ENCODE measurements around the gene TMEM205. TPM values are rescaled to one million over a fixed set of nuclear protein-coding genes. Genes with fewer than 3 reads are reported as not detected.
"Not testable (repeated sequence)": the region's sequence is repeated elsewhere in the genome, so short reads cannot be mapped to it uniquely, and the experiment has no call there.

The TMEM205 gene
- total RNA-seq, 1 experiment from 2014 or later, result 54.9 TPM

DNA sequence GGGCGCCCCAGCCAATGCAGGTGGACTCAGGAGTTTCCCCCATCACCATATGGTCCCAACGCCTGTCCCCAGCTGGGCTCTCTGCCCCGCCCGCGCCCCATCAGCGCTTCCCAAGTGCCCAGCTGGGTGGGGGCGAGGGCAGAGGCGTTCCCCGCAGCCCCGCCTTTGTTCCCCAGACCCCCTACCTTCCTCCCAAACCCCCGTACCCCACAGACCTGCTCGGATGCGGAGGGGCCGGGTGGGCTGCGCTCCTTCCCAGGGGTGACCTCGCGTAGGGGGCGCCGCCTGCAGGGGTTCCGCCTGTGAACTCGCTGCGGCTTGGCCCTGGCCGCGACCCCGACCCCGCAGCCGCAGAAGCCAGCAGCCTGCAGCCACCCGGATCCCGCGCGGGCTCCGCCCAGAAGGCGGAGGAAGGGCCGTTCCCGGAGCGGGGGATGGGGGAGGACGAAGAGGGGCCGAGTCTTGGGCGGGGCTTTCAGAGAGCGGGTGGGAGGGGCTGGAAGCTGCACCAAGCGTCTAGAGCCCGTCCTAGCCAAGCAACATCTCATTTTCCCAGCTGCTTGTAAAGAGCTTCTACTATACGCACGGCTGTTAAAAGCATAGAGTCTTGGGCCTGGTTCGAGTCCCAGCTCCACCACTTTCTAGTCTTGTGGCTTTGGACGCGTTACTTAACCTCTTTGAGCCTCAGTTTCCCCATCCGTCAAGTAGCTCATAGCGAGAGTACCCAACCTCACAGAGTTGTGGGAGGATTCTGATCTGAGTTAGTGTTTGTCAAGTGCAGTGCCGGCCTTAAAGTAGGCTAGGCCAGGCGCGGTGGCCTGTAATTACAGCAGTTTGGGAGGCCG is 6.6 kb downstream of the TMEM205 start, which contains the start of gene RAB3D:
Gene RAB3D (minus strand): TSS at position 404 of the 845 bp plus-strand sequence. CDS start 2,258 bp downstream, outside the sequence.
- peak; percentile 41 for DNase-seq (ENCODE audit: low spot score)

DNA sequence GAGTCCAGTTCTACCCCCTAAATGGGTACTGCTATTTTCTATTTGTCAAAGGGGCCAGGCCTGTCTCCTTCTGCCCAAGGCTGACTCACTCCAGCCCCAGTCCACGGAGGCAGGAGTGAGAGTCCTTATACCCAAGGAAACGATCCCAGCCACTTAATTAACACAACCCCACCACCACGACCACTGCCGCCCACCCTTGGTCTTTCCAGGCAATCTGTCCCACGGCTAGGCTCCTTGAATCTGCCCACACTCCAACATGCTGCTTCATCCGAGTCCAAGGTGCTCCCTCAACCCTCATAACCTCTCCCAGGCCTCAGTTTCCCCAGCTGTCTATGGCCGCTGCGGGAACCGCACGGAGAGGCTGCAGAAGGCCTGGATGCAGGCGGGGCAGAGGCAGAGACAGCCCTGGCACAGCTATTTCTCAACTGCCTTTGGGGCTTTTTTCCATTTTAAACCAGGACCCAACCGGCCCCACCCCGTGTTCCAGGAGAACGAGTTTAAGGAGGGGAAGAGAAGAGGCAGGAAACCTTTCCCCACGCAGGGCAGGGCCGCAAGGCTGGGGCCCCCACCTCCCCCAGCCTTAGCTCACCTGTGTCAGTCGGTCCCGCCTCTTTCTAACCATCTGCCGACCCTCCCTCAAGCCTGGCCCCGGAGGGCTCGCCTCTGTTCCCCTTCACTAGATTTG is 7.4 kb downstream of the TMEM205 start:
- DNase-seq (ENCODE audit: low spot score), result no peak

- DNase-seq (ENCODE audit: low spot score), result no peak
Observed at GRCh38 chr19:11338121-11338520, 7.9 kb downstream of the TMEM205 start.

DNA sequence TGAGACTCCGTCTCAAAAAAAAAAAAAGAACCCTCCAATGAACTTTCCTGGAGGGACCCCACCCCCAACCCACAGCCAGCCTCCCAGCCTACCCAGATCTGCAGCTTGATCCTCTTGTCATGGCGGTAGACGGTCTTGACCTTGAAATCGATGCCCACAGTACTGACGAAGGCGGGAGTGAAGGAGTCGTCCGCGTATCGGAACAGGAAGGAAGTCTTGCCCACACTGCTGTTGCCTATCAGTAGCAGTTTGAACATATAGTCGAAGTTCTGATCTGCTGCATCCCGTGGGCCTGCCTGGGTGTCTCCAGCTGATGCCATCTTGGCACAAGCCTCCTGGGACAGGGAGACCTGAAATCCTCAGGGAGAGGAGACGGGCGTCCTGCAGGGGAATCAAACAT is 9.0 kb downstream of the TMEM205 start:
- DNase-seq (ENCODE audit: low spot score), result no peak

- DNase-seq (ENCODE audit: low spot score), result no peak
Observed at GRCh38 chr19:11335449-11336146, 10.5 kb downstream of the TMEM205 start.

DNA sequence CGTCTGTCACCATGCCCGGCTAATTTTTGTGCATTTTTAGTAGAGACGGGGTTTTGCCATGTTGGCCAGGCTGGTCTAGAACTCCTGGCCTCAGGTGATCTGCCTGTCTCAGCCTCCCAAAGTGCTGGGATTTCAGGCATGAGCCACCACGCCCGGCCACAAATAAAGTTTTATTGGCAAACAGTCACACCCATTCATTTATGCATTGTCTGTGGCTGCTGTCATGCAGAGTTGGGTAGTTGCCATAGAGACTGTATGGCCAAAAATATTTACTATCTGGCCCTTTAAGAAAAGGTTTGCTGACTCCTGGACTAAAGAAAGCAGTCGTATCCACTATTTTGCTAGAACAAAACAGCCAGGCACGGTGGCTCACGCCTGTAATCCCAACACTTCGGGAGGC is 12.2 kb downstream of the TMEM205 start:
- DNase-seq (ENCODE audit: low spot score), result peak; percentile 35

- no peak for DNase-seq (ENCODE audit: low spot score)
Observed at GRCh38 chr19:11332822-11333221, 13.2 kb downstream of the TMEM205 start.

- DNase-seq (ENCODE audit: low spot score), result no peak
Observed at GRCh38 chr19:11331502-11331901, 14.6 kb downstream of the TMEM205 start.

DNA sequence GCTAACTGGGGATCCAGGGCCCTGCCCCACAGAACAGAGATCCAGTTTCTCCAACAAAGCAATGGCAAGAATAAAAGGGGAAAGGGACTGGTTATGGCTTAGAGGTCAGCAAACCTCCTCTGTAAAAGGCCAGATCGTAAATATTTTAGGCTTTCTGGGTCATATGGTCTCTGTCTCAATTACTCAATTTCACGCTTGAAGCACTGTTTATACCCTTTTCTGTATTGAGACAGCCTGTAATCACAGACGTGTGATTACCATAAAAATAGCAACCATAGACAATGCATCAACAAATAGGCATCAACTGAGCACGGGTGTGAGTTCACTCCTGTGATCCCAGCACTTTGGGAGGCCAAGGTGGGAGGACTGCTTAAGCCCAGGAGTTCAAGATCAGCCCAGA is 15.9 kb downstream of the TMEM205 start:
- no peak for DNase-seq (ENCODE audit: low spot score)

DNA sequence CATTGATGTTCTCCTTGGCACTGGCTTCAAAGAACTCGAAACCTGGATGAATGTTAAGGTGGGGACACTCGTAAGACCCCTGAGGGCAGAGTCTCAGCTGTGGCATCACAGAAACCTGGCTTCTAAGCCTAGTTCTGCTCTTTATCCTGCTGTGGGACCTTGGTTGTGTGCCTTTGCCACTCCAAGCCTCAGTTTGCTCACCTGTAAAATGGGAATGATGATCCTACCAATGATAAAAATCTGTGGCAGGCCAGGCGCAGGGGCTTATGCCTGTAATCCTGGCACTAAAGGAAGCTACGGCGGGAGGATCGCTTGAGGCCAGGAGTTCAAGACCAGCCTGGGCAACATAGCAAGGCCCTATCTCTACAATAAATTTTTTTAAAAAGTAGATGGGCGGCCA is 20.5 kb downstream of the TMEM205 start:
- no peak for DNase-seq (ENCODE audit: low spot score)

DNA sequence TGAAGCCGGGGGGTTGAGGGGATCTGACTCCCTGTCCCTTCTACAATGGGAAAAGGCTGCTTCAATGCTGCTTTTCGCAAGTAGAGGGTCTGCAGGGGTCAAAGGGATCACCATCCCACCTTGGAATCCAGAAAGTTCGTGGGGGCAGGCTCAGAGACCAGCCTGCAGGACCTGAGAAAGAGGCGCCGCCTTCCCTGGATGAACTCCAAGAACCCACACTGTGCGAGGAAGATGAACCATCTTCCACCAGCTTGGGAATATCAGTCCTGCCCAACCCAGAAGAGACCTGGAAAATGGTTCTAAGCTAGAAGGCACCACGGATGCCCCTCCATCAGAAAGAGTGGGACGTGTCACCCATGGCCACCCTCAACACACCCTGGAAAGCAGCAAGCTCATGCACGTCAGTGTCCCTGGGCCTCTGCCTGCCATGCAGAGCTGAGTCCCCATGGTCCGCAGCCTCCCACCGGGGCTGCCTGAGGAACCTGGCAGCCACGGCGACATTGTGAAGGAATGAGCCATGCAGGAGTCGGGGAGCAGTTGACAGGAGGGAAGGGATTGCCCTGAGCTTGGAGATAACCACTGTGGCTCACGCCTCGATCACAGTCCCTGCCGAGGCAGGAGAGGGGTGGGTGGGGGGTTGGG is 21.2 kb downstream of the TMEM205 start:
- no peak for DNase-seq (ENCODE audit: low spot score)

DNA sequence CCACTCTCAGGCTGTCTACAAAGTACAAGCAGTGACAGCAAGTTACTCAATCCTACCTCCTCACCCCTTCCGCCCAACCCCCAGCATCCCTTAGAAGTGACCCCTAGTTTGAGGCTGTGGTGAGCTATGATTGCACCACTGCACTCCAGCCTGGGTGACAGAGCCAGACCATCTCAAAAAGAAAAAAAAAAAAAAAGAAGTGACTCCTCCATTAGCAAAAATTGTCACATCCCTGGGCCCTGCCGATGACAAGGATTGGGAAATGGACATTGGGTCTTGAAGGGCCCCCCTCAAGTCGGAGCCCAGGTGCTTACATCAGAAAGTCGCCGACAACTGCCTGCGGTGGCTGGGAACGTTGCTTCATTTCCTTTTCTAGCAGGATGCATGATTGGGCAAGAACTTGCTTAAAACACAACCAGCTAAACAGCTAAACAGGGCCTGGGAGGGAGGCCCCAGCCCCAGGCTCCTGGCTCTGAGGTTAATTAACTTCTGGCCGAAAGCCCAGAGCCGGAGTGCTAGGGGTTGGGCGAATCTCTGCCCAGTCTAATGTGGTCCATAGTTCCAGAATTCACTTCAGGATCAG is 21.9 kb downstream of the TMEM205 start:
- DNase-seq (ENCODE audit: low spot score), result peak; percentile 91

- no peak for DNase-seq (ENCODE audit: low spot score)
Observed at GRCh38 chr19:11323601-11324078, 22.4 kb downstream of the TMEM205 start.

DNA sequence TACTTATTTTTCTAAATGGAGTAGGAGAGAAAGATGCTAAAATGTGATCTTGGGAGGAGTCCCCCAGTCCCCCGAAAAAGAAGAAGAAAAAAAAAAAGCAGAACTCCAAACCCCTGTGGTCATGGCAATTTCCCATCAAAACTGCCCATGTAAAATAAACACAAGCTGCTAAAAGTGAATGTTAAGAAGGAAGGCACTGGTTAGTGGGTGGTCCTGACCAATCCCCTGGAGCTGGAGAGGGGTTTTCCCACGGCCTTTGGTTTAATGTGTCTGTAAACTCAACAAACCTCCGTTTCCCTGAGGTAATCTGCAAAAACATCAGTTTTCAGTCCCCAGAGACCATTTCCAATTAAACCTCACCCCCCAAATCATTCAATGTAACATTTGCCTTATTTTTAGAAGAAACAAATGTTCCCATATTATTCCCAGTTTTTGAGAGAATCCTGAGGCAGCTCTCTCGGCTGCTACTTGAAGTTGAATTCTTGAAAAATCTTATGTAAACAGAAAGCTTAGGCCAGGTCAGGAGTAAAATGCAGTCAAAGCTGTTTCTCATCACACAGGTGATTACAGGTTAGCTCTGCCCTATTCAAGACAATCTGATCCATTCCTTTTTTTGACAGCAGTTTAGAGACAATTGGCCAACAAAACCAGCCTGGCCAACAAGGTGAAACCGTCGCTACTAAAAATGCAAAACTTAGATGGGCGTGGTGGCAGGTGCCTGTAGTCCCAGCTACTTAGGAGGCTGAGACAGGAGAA is 23.6 kb downstream of the TMEM205 start:
- no peak for DNase-seq (ENCODE audit: low spot score)

GRCh38 chr19:11321191-11322126 is 24.6 kb downstream of the TMEM205 start:
- DNase-seq (ENCODE audit: low spot score), result no peak

DNA sequence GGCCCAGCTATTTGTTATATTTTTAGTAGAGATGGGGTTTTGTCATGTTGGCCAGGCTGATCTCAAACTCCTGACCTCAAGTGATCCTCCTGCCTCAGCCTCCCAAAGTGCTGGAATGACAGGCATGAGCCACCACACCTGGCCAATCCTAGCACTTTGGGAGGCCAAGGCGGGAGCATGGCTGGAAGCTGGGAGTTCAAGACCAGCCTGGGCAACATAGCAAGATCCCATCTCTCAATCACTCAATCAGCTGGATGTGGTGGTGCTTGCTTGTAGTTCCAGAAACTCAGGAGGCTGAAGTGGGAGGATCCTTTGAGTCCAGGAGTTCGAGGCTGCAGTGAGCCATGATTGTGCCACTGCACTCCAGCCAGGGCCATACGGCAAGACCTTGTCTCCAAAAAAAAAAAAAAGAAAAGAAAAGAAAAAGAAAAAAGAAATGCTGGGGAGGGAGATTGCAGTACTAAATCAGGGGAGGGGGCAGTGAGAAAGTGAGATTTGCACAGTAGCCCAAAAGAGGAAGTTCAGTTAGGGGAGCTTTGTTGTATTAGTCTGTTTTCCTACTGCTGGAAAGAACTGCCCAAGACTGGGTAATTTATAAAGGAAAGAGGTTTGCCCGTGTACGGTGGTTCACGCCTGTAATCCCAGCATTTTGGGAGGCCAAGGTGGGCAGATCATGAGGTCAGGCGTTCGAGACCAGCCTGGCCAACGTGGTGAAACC is 25.6 kb downstream of the TMEM205 start:
- not testable (repeated sequence) for DNase-seq (ENCODE audit: low spot score)

- no peak for DNase-seq (ENCODE audit: low spot score)
Observed at GRCh38 chr19:11306337-11306736, 39.7 kb downstream of the TMEM205 start.

DNA sequence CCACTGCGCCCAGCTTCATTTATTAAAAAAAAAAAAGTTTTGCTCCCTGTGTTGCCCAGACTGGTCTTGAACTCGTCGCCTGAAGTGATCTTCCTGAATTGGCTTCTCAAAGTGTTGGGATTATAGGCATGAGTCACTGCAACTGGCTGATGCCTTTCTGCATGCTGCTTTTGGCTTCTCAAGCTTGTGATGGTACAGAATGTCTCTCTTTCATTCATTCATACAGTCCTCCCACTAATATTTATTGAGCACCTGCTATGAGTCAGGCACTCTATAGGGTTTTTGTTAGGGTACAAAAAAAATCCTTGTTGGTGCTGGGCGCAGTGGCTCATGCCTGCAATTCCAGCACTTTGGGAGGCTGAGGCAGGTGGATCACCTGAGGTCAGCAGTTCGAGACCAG is 41.1 kb downstream of the TMEM205 start:
- no peak for DNase-seq (ENCODE audit: low spot score)

- DNase-seq (ENCODE audit: low spot score), result no peak
Observed at GRCh38 chr19:11300811-11301120, 45.3 kb downstream of the TMEM205 start.
